GM23338 (cell line): ENCODE results near the gene CDK5R2. TPM values are rescaled to one million over a fixed set of nuclear protein-coding genes. Genes with fewer than 3 reads are reported as not detected.

Experiments
- ATAC-seq: fragments of 200-7000 bp; cut with Tn5 transposase; 3 replicates; pipeline ENCODE4 v1.9.1; 2020
- DNase-seq: peaks from one replicate; pipeline ENCODE4 v3.0.0-alpha.2; 2015; ENCODE audit warnings: low spot score
- H2AFZ ChIP-seq: fragments of 200-600 bp; sonication (generic); 2 replicates; pipeline ENCODE4 v1.8.0; 2016; ENCODE audit warnings: antibody characterized with exemption, mild to moderate bottlenecking, moderate library complexity
- H3F3A ChIP-seq: fragments of 200-600 bp; sonication (generic); replicated peaks from 2 replicates; pipeline ENCODE4 v1.8.0; 2017; ENCODE audit warnings: antibody characterized with exemption, mixed run types, low read depth
- H3K27ac ChIP-seq: fragments of 200-600 bp; sonication (generic); 2 replicates; pipeline ENCODE4 v1.6.1; 2016; ENCODE audit warnings: low read depth
- H3K27me3 ChIP-seq: fragments of 200-600 bp; sonication (generic); 2 replicates; pipeline ENCODE4 v1.8.0; 2016; ENCODE audit warnings: mild to moderate bottlenecking, mixed run types, moderate library complexity; ENCODE audit not compliant: insufficient read depth
- H3K36me3 ChIP-seq: fragments of 200-600 bp; sonication (generic); 2 replicates; pipeline ENCODE4 v1.8.0; 2016; ENCODE audit warnings: mild to moderate bottlenecking; ENCODE audit not compliant: insufficient read depth
- H3K4me1 ChIP-seq: fragments of 200-600 bp; sonication (generic); 2 replicates; pipeline ENCODE4 v1.8.0; 2016; ENCODE audit warnings: mild to moderate bottlenecking, moderate library complexity; ENCODE audit not compliant: insufficient read depth
- H3K4me2 ChIP-seq: fragments of 200-600 bp; sonication (generic); 2 replicates; pipeline ENCODE4 v1.7.1; 2017; ENCODE audit warnings: mixed run types
- H3K4me3 ChIP-seq: fragments of 200-600 bp; sonication (generic); 2 replicates; pipeline ENCODE4 v1.6.1; 2016; ENCODE audit warnings: mixed run types
- H3K79me2 ChIP-seq: fragments of 200-600 bp; sonication (generic); replicated peaks from 2 replicates; pipeline ENCODE4 v1.8.0; 2017; ENCODE audit warnings: mild to moderate bottlenecking; ENCODE audit not compliant: insufficient read depth
- H3K9me2 ChIP-seq: fragments of 200-600 bp; sonication (generic); 2 replicates; pipeline ENCODE4 v1.8.0; 2017; ENCODE audit not compliant: insufficient read depth
- H4K20me1 ChIP-seq: fragments of 200-600 bp; sonication (generic); replicated peaks from 2 replicates; pipeline ENCODE4 v1.8.0; 2017; ENCODE audit warnings: mild to moderate bottlenecking; ENCODE audit not compliant: insufficient read depth
- H3K27ac Mint-ChIP-seq: 2 replicates; pipeline ENCODE4 v1.8.0; 2020; ENCODE audit warnings: inconsistent platforms, mild to moderate bottlenecking, moderate library complexity, mixed read lengths
- H3K27me3 Mint-ChIP-seq: 3 replicates; pipeline ENCODE4 v1.8.0; 2022; ENCODE audit warnings: low read depth, mild to moderate bottlenecking, moderate library complexity, mixed read lengths, inconsistent platforms; ENCODE audit not compliant: insufficient read depth, poor library complexity
- H3K36me3 Mint-ChIP-seq: 3 replicates; pipeline ENCODE4 v1.8.0; 2021; ENCODE audit warnings: low read depth, mild to moderate bottlenecking, inconsistent platforms, moderate library complexity, mixed read lengths
- H3K4me1 Mint-ChIP-seq: 3 replicates; pipeline ENCODE4 v1.8.0; 2020; ENCODE audit warnings: mild to moderate bottlenecking, inconsistent platforms, mixed read lengths
- H3K4me3 Mint-ChIP-seq: 3 replicates; pipeline ENCODE4 v1.8.0; 2021; ENCODE audit warnings: moderate library complexity, mild to moderate bottlenecking, inconsistent platforms, mixed read lengths
- H3K9me3 Mint-ChIP-seq: 3 replicates; pipeline ENCODE4 v1.8.0; 2020; ENCODE audit warnings: moderate library complexity, mild to moderate bottlenecking, inconsistent platforms, mixed read lengths
- EZH2 ChIP-seq: fragments of 200-600 bp; sonication (generic); IDR thresholded peaks from one replicate; pipeline ENCODE4 v1.8.0; 2017; ENCODE audit warnings: antibody characterized with exemption, mild to moderate bottlenecking, low read depth; ENCODE audit not compliant: unreplicated experiment
- EZH2phosphoT487 ChIP-seq: fragments of 200-600 bp; sonication (generic); IDR thresholded peaks from one replicate; pipeline ENCODE4 v1.8.1; 2018; ENCODE audit warnings: antibody characterized with exemption; ENCODE audit not compliant: unreplicated experiment
- ZNF114 ChIP-seq: fragments of 250-450 bp; sonication (Bioruptor Pico); IDR thresholded peaks from 2 replicates; pipeline ENCODE4 v1.5.0; 2020; ENCODE audit warnings: mild to moderate bottlenecking, moderate library complexity
- ZNF462 ChIP-seq: fragments of 250-450 bp; sonication (Bioruptor Pico); IDR thresholded peaks from 2 replicates; pipeline ENCODE4 v1.5.0; 2020; ENCODE audit warnings: mild to moderate bottlenecking, moderate library complexity
- polyA plus RNA-seq: library from polyadenylated mRNA; unstranded; fragments of >200 nt; fragmentation: Nextera tagmentation; extraction: Ambion mirVana; gene quantifications from 2 replicates; pipeline ENCODE4 v1.2.1, GENCODE V29; 2016
- total RNA-seq: library from RNA; depleted of rRNA; stranded (reverse); fragments of >200 nt; shearing (Covaris generic); gene quantifications from 2 replicates; pipeline ENCODE4 v1.2.3, GENCODE V29; 2014

The CDK5R2 gene
- total and polyA plus RNA-seq, 2 experiments from 2014 or later, result 0.56 TPM; not detected in 1

- no peak for TF ChIP-seq ZNF462 (CRISPR knock-in tag)
These were observed 28.7 kb downstream of the CDK5R2 start (continued) for GRCh38 chr2:218988164-218988563.

- Histone ChIP-seq H3K79me2 (no peaks in the 10 kb centered on the region), H3K27me3 (peaks cover 100% of the 10 kb centered on the region), H3K4me1 (peaks cover 21% of the 10 kb centered on the region), H2AFZ (no peak overlapping the region), H3K9me2 (no peaks in the 10 kb centered on the region), H3F3A (no peaks in the 10 kb centered on the region; the same call in 1 of the 2 replicates), H3K4me3 (no peak overlapping the region), H3K4me2 (no peak overlapping the region), H3K36me3 (no peaks in the 10 kb centered on the region), H4K20me1 (peaks cover 12% of the 10 kb centered on the region; the same call in 1 of the 2 replicates), H3K27ac (no peak overlapping the region)
- Mint-ChIP-seq H3K9me3 (peaks cover 3% of the 10 kb centered on the region; the same call in 2 of the 3 replicates), H3K4me1 (peaks cover 3% of the 10 kb centered on the region; the same call in 2 of the 3 replicates), H3K4me3 (no peak overlapping the region), H3K27ac (no peak overlapping the region), H3K27me3 (peaks cover 96% of the 10 kb centered on the region), H3K36me3 (no peaks in the 10 kb centered on the region)
- ATAC-seq (no peak), DNase-seq (no peak)
- TF ChIP-seq EZH2phosphoT487 (no peak), EZH2 (peak; percentile 40)
These were observed 29.2 kb downstream of the CDK5R2 start for GRCh38 chr2:218988650-218989049.

- no peak overlapping the region for H3K27ac Mint-ChIP-seq
- H3K4me1 Mint-ChIP-seq, result peaks cover 3% of the 10 kb centered on the region; the same call in 1 of the 3 replicates
- Histone ChIP-seq H3K27me3 (peaks cover 100% of the 10 kb centered on the region), H3K27ac (no peak overlapping the region), H4K20me1 (peaks cover 13% of the 10 kb centered on the region; the same call in 1 of the 2 replicates), H3K36me3 (no peaks in the 10 kb centered on the region), H2AFZ (no peak overlapping the region), H3K79me2 (no peaks in the 10 kb centered on the region), H3K4me1 (peaks cover 22% of the 10 kb centered on the region), H3K4me3 (no peak overlapping the region), H3K4me2 (no peak overlapping the region), H3K9me2 (no peaks in the 10 kb centered on the region), H3F3A (peaks cover 4% of the 10 kb centered on the region; the same call in 1 of the 2 replicates)
- TF ChIP-seq ZNF114 (CRISPR knock-in tag) (no peak), ZNF462 (CRISPR knock-in tag) (no peak), EZH2phosphoT487 (peak; percentile 46)
- DNase-seq (no peak), ATAC-seq (no peak)
- H3K36me3 Mint-ChIP-seq, result no peaks in the 10 kb centered on the region
- peaks cover 97% of the 10 kb centered on the region for H3K27me3 Mint-ChIP-seq
- no peak overlapping the region for H3K4me3 Mint-ChIP-seq
- peaks cover 3% of the 10 kb centered on the region; the same call in 1 of the 3 replicates for H3K9me3 Mint-ChIP-seq
These were observed 30.6 kb downstream of the CDK5R2 start for GRCh38 chr2:218990052-218990451.
